ENCODE results near the gene FBXO46. TPM values are rescaled to one million over a fixed set of nuclear protein-coding genes. Genes with fewer than 3 reads are reported as not detected.
"Not testable (repeated sequence)": the region's sequence is repeated elsewhere in the genome, so short reads cannot be mapped to it uniquely, and the experiment has no call there.

The FBXO46 gene
- total RNA-seq, 1 donor, result 19.1 TPM

- no peak for DNase-seq (ENCODE audit: low read depth in 2 of 3, low spot score in 2 of 3)
Observed at GRCh38 chr19:45766869-45767346, 36.2 kb upstream of the FBXO46 start.

- DNase-seq (ENCODE audit: low read depth in 2 of 3, low spot score in 2 of 3), result no peak
Observed at GRCh38 chr19:45766296-45766868, 35.7 kb upstream of the FBXO46 start.

DNA sequence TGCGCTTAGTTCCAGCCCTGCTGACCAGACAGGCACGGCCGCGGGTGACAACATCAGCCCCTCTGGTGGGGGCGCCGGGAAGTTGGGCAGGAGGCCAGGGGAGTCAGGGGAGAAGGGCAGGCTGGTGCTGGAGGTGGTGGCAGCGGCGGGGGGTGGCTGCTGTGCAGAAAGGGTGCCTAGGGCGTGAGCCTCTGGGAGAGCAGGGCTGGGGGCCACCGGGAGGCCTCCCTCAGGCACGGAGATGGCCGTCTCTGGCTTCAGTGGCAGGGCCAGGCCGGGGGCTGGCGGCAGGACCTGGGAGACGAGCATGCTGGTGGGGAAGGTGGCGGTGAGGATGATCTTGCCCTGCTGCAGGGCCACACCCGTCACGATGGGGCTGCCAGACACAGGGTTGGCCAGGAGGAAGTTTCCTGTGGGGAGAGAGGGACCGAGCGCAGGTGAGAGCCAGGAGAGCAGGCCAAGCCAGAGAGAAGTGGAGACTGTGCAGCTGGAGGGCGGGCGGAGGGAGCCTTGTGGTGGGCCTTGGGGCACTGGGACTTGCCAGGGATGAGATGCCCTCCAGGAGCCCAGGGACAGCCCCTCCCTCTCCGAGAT, 35.1 kb upstream of the FBXO46 start:
- DNase-seq (ENCODE audit: low read depth in 2 of 3, low spot score in 2 of 3), result no peak

DNA sequence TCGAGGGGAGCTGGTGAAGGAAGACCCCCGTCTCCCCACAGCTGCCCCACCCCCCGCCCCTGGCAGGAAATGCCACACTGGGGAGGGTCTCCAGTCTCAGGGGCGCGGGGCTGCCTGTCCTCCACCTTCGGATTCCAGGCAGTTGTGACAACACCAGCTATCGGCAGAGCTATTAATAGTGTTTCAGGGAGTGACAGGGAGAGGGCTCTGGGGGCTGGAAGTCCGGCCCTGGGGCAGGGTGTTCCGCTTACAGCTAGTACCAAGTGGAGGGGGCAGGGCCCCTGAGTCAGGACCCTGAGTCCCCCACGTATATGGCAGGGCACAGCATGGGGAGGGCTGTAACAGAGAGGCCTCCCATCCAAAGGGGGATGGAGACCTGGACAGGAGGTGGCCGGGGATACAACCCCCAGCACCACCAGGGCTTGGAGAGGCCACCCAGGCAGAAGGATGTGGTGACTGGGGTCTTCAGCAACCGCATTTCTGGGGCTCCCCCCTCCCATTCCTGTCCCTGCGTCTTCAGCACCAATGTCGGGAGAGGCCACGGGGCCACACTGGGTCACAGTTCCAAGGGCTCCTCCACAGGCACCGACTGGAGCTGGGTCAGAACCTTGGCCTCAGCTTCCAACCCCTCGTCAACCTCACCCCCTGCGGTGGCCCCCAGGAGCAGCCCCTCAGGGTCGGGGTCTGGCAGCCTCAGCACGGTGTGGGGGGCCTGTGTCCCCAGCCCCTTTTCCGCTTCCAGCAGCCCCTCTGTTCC, 34.4 kb upstream of the FBXO46 start:
- no peak for DNase-seq (ENCODE audit: low read depth in 2 of 3, low spot score in 2 of 3)

DNA sequence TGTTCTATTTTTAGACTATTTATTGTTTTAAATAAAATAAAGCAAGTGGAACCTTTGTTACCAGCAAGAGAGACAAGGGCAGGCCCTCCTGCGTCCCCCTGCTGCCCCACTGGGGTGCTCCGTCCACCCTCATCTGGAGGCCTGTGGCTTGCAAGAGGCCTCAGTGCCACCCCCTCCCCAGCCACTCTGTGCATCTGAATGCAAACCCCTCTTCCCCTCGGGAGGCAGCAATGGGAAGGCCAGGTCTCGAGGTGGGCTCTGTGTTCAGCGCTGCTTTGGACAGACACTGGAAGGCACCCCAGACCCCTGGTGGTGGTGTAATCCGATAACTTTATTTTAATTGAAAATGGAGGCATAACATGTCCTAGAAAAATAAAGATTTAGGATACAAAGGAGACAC, 33.8 kb upstream of the FBXO46 start:
- no peak for DNase-seq (ENCODE audit: low read depth in 2 of 3, low spot score in 2 of 3)

GRCh38 chr19:45763691-45764294, 33.1 kb upstream of the FBXO46 start:
- DNase-seq (ENCODE audit: low read depth in 2 of 3, low spot score in 2 of 3), result no peak

DNA sequence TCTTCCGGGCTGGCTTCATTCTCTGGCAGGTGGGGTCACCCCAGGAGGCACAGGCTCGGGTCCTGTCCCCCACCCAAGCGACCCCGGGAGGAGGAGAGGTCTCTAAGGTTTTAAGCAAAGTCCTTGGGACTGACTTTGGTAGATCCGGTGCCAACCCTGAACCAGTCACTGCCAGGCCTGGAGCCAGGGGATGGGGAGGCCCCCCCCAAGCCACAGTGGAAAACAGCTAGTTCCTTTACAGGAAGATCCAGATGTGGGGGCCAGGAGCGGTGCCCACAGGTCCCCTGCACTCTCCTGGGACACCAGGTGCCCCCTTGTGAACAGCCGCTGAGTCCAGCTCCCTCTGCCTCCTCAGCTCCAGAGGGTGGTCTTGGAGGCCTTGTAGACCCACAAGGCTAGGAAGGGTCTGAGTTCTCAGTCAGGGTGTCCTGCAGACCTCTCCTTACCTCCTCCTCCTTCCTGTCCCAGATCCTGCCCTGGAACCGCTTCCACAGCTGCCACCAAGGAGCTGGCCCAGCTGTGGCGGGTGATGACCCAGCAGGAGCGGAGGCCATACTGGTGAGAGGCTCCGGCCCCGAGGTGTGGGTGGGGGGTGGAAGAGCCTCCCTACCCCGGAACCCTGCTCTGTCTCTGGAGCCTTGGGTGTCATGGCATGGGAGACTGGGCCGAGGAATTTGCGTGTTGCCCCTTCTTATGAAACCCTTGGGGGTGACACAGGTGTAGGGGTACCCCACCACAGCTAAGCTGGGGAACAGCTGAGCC, 32.4 kb upstream of the FBXO46 start:
- no peak for DNase-seq (ENCODE audit: low read depth in 2 of 3, low spot score in 2 of 3)

DNA sequence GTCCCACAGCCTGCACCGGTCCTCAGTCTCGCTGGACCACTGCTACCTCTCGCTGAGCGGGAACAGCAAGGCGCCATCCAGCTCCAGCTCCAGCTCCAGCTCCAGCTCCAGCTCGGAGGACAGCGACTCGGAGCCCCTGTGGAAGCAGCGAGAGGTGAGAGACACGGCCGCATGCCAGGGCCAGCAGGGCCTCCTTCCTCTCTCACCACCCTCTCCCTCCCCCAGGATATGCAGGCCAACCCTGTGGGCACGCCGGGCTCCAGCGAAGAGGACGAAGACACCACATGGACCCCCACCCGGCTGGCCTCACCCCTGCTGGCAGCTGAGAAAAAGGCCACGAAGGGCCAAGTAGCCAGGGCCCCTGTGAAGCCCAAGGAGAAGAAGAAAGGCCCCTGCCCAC, 31.0 kb upstream of the FBXO46 start:
- no peak for DNase-seq (ENCODE audit: low read depth in 2 of 3, low spot score in 2 of 3)

DNA sequence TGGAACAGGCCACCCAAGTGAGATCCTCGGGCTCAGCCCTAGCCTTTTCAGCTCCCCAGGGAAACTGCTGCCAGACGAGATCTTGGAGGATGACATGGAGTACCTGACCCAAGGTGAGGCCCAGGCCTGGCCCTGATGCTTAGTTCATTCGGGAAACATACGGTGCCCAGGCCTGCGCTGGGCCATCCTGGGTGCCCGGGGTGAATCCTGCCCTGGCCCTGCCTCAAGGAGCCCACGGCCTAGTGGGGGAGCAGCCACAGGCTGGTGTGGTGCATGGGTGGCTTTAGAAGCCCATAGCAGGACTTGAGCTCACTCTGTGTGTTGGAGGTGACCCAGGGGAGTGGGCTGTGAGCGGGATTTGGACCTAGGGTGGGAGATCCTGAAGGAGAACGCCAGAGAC, 28.2 kb upstream of the FBXO46 start:
- DNase-seq (ENCODE audit: low read depth in 2 of 3, low spot score in 2 of 3), result no peak

GRCh38 chr19:45757695-45758094, 27.0 kb upstream of the FBXO46 start:
- no peak for DNase-seq (ENCODE audit: low read depth in 2 of 3, low spot score in 2 of 3)

- DNase-seq (ENCODE audit: low read depth in 2 of 3, low spot score in 2 of 3), result no peak
Observed at GRCh38 chr19:45754323-45754722, 23.6 kb upstream of the FBXO46 start.

GRCh38 chr19:45753548-45753947, 22.9 kb upstream of the FBXO46 start:
- no peak for DNase-seq (ENCODE audit: low read depth in 2 of 3, low spot score in 2 of 3)

DNA sequence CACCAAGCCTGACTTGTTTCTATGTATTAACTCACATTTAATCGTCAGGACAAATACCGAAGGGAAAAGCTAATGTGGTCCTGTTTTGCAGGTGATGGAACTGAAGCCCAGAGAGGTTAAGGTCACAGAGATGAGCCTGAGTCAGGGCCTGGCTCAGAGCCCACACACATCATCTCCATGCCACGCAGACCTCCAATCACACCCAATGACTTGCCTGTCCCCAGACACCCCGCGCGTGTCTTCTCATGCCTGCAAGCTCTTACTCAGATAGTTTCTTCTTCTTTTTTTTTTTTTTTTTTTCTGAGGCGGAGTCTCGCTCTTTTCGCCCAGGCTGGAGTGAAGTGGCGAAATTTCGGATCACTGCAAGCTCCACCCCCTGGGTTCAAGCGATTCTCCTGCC, 21.9 kb upstream of the FBXO46 start:
- DNase-seq (ENCODE audit: low read depth in 2 of 3, low spot score in 2 of 3), result no peak

DNA sequence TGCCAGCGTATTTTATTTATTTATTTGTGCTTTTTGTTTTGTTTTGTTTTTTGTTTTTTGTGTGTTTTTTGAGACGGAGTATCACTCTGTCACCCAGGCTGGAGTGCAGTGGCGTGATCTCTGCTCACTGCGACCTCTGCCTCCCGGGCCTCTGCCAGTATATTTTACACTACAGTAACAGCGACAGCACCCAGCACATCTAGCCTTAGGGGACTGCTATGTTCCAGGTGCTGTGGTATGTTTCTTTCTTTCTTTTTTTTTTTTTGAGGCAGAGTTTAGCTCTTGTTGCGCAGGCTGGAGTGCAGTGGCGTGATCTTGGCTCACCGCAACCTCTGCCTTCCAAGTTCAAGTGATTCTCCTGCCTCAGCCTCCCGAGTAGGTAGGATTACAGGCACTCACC, 20.8 kb upstream of the FBXO46 start:
- DNase-seq (ENCODE audit: low read depth in 2 of 3, low spot score in 2 of 3), result not testable (repeated sequence)

- no peak for DNase-seq (ENCODE audit: low read depth in 2 of 3, low spot score in 2 of 3)
Observed at GRCh38 chr19:45747513-45747912, 16.8 kb upstream of the FBXO46 start.

DNA sequence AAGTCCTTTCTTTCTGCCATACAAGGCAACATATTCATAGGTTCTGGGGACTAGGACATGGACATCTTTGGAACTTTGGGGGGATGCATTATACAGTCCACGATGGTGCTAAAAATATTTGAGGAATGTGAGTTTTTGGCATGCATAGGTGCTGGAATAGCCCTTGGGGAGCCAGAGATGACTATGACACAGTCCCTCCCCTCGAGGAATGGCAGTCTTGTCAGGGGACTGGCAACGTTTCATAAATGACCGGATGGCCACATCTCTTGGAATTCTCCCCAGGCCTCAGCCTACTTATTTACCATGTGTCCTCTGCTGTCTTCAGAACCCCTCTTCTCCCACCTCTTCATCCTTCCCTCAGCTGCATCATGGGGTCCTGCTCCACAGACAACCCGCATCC, 16.2 kb upstream of the FBXO46 start:
- DNase-seq (ENCODE audit: low read depth in 2 of 3, low spot score in 2 of 3), result no peak

DNA sequence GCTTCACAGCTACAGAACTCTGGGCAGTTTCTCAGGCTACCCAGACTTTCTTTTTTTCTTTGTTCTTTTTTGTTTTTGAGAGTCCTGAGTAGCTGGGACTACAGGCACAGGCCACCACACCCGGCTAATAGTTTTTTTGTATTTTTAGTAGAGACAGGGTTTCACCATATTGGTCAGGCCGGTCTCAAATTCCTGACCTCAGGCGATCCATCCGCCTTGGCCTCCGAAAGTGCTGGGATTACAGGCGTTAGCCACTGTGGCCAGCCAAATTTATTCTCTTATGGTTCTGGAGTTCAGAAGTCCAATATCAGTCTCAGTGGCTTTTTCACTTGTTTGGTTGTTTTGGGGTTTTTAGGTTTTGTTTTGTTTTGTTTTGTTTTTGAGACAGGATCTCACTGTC, 14.9 kb upstream of the FBXO46 start:
- DNase-seq (ENCODE audit: low read depth in 2 of 3, low spot score in 2 of 3), result no peak

- DNase-seq (ENCODE audit: low read depth in 2 of 3, low spot score in 2 of 3), result no peak
Observed at GRCh38 chr19:45742969-45743368, 12.3 kb upstream of the FBXO46 start.

DNA sequence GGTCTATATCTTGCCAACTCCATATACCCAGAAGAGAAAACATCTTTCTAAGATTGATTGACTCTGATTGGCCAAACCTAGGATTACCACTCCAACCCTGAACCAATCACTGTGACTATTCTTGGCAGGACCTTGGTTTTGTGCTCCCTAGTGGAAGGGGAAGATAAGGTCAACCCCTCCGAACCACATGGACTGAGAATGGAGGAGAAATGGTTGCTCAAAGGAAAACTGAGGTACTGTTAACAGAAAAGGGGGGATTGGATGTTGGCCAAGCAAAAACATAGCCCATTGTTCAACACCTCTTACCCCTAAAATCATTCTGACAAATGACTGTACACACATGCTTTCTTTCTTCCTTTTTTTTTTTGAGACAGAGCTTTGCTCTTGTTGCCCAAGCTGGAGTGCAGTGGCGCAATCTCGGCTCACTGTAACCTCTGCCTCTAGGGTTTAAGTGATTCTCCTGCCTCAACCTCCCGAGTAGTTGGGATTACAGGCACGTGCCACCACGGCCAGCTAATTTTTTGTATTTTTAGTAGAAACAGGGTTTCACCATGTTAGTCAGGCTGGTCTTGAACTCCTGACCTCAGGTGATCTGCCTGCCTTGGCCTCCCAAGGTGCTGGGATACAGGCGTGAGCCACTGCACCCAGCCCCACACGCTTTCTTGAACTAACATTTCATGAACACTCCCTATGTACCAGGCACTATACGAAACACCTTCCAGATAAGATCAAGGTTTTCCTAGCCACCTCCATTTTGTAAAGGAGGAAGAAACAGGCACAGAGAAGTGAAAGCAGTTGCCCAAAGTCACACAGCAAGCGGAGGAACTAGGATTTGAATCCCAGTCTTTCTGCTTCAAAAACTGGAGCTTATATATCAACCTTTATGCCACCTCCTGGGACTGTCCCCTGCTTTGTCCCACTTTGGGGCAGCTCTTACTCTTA, 9.1 kb upstream of the FBXO46 start:
- DNase-seq (ENCODE audit: low read depth in 2 of 3, low spot score in 2 of 3), result no peak
